Uterus (tissue), 4 donors: Measurements from ENCODE around the gene SLC38A2. TPM values are rescaled to one million over a fixed set of nuclear protein-coding genes. Genes with fewer than 3 reads are reported as not detected.

ENCODE experiments used
- DNase-seq, 2 donors: peaks; one replicate each; pipeline ENCODE4 v3.0.0-alpha.2; 2019 to 2020
- H3K27ac ChIP-seq, 2 donors: fragments of 200-600 bp; sonication (generic); 1 replicate in 1 of 2; 2 replicates in 1 of 2; pipeline ENCODE4 v1.5.1; 2016 to 2018
- H3K27me3 ChIP-seq, 2 donors: fragments of 200-600 bp; sonication (generic); one replicate each; pipeline ENCODE4 v1.5.1; 2018 to 2019; ENCODE audit warnings: control low read depth in 1 of 2
- H3K36me3 ChIP-seq, 2 donors: fragments of 200-600 bp; sonication (generic); one replicate each; pipeline ENCODE4 v1.5.1; 2019; ENCODE audit warnings: control low read depth in 1 of 2
- H3K4me1 ChIP-seq, 2 donors: fragments of 200-600 bp; sonication (generic); one replicate each; pipeline ENCODE4 v1.5.1; 2018 to 2019; ENCODE audit warnings: control low read depth in 1 of 2
- H3K4me3 ChIP-seq, 2 donors: fragments of 200-600 bp; sonication (generic); 1 replicate in 1 of 2; 2 replicates in 1 of 2; pipeline ENCODE4 v1.5.1; 2018 to 2019; ENCODE audit warnings: mild to moderate bottlenecking in 1 of 2
- H3K9me3 ChIP-seq, 2 donors: fragments of 200-600 bp; sonication (generic); one replicate each; pipeline ENCODE4 v1.5.1; 2019; ENCODE audit warnings: control low read depth in 1 of 2
- CTCF ChIP-seq, 4 experiments: fragments of 200-600 bp in 2 of 4; fragments of 450-650 bp in 2 of 4; sonication (generic) in 2 of 4; IDR thresholded peaks; one replicate each; pipeline ENCODE4 v1.5.1; 2016 to 2019; ENCODE audit warnings: antibody characterized with exemption in 4 of 4, mild to moderate bottlenecking in 2 of 4, moderate library complexity in 1 of 4
- POLR2A ChIP-seq, 2 donors: fragments of 450-650 bp; IDR thresholded peaks; one replicate each; pipeline ENCODE4 v1.6.1; 2016; ENCODE audit warnings: antibody characterized with exemption in 2 of 2, mild to moderate bottlenecking in 1 of 2, moderate library complexity in 1 of 2
- intact Hi-C: fragments of 100-400 bp; cut with DNase I; formaldehyde crosslinking; loops from one replicate; pipeline ENCODE4 v1.15.1; 2023; ENCODE audit warnings: low total_unique reads
- total RNA-seq, 4 donors: library from RNA; depleted of rRNA in 3 of 4; stranded (reverse); fragments of >200 nt in 3 of 4; gene quantifications; one replicate each; pipeline versions ENCODE4 v1.1.0 to v1.2.4, GENCODE V29; 2014 to 2023
- donor health status: DM: yes; HTN: yes; CAD: no.

SLC38A2 gene
- total RNA-seq, 4 donors from 2014 or later = 234 to 487 (median 372) TPM

- Histone ChIP-seq H3K4me3 (no peak overlapping the region), H3K27me3 (no peaks in the 10 kb centered on the region), H3K27ac (peak overlapping the region; percentile 100), H3K36me3 (no peaks in the 10 kb centered on the region), H3K4me1 (peaks cover 3 to 20% of the 10 kb centered on the region in 2 donors), H3K9me3 (no peaks in the 10 kb centered on the region)
- no peak for DNase-seq
- TF ChIP-seq CTCF (IDR thresholded peaks at IDR 0.05) = no peak
- no peak for TF ChIP-seq POLR2A (IDR thresholded peaks at IDR 0.05)
- intact Hi-C loops = no loop called here
Measured at GRCh38 chr12:46385438-46385837, 12.9 kb upstream of the SLC38A2 start.

- no peaks in the 10 kb centered on the region for H3K27me3 ChIP-seq
- intact Hi-C loops = no loop called here
- TF ChIP-seq POLR2A (IDR thresholded peaks at IDR 0.05) (no peak), CTCF (IDR thresholded peaks at IDR 0.05) (no peak)
- no peaks in the 10 kb centered on the region for H3K36me3 ChIP-seq
- peak overlapping the region; percentile 100 for H3K27ac ChIP-seq
- H3K4me3 ChIP-seq = peak overlapping the region; percentile 67 to 79
- H3K9me3 ChIP-seq = no peaks in the 10 kb centered on the region
- H3K4me1 ChIP-seq = peaks cover 3 to 20% of the 10 kb centered on the region in 2 donors
- no peak for DNase-seq
Measured at GRCh38 chr12:46384451-46385309, 12.1 kb upstream of the SLC38A2 start.

- Histone ChIP-seq H3K27me3 (no peaks in the 10 kb centered on the region), H3K4me1 (peaks cover 3 to 20% of the 10 kb centered on the region in 2 donors), H3K36me3 (no peaks in the 10 kb centered on the region), H3K9me3 (no peaks in the 10 kb centered on the region), H3K4me3 (peak overlapping the region; percentile 67 to 79), H3K27ac (peak overlapping the region; percentile 100)
- intact Hi-C loops = no loop called here
- DNase-seq = peak; percentile 94 to 95
- peak in 1 of 4 experiments; percentile 39 for TF ChIP-seq CTCF (IDR thresholded peaks at IDR 0.05)
- peak; percentile 82 to 85 for TF ChIP-seq POLR2A (IDR thresholded peaks at IDR 0.05)
Measured at GRCh38 chr12:46383654-46384450, 11.3 kb upstream of the SLC38A2 start.

- no peaks in the 10 kb centered on the region for H3K27me3 ChIP-seq
- H3K4me3 ChIP-seq = peak overlapping the region; percentile 79 to 80
- H3K9me3 ChIP-seq = no peaks in the 10 kb centered on the region
- no peaks in the 10 kb centered on the region for H3K36me3 ChIP-seq
- TF ChIP-seq POLR2A (IDR thresholded peaks at IDR 0.05) = peak; percentile 93 to 97
- peak; percentile 13 to 48 (median 38) for TF ChIP-seq CTCF (IDR thresholded peaks at IDR 0.05)
- intact Hi-C loops = no loop called here
- H3K27ac ChIP-seq = peak overlapping the region; percentile 100
- DNase-seq = peak; percentile 98
- H3K4me1 ChIP-seq = peaks cover 3 to 20% of the 10 kb centered on the region in 2 donors
Measured at GRCh38 chr12:46382964-46383653, 10.5 kb upstream of the SLC38A2 start.
